Measurements from ENCODE around the gene CUX1.

DNA sequence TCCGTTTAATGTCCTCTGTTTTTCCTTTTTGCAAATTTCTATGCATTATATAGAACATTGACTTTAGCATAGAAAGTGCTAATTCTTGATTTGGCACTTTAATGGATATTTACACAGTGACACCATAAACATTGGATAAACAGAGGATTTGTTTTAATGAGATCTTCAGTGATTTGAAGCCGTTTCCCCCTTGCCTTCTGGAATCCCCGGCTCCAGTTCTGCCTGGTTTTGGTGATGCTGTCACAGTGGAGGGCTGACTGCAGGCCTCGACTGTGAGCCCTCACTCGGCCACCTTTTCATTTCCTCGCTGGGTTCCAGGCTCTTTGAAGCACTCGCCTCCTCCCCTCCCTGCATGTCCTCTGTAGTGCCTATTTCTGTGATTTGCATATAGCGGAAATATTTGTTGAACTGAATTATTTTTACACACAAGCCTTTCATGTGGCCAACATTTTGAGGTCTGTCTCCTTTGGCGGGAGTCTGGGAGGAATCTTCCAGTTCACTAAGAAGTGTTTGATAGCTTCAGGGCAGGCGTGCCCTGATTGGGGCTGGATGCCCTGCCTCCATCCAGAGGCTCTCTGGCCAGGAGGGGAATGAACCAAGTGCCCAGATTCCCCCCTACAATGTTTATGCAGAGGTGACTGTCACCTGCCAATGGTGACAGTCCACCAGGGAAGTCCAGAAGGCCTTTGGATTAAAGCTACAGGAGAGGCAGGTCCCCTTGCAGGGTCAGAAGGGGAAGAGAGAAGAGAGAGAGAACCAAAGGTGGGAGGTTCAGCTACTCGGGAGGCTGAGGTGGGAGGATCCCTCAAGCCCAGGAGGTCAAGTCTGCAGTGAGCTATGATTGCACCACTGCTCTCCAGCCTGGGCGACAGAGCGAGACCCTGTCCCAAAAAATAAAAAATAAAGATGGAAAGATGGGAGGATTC is 67.5 kb downstream of the CUX1 start:
- TF ChIP-seq, protein P1, sequence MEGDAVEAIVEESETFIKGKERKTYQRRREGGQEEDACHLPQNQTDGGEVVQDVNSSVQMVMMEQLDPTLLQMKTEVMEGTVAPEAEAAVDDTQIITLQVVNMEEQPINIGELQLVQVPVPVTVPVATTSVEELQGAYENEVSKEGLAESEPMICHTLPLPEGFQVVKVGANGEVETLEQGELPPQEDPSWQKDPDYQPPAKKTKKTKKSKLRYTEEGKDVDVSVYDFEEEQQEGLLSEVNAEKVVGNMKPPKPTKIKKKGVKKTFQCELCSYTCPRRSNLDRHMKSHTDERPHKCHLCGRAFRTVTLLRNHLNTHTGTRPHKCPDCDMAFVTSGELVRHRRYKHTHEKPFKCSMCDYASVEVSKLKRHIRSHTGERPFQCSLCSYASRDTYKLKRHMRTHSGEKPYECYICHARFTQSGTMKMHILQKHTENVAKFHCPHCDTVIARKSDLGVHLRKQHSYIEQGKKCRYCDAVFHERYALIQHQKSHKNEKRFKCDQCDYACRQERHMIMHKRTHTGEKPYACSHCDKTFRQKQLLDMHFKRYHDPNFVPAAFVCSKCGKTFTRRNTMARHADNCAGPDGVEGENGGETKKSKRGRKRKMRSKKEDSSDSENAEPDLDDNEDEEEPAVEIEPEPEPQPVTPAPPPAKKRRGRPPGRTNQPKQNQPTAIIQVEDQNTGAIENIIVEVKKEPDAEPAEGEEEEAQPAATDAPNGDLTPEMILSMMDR (IDR thresholded peaks at IDR 0.05) = no peak
- no peak for TF ChIP-seq POLR2A (IDR thresholded peaks at IDR 0.05)
